Fibroblast of the aortic adventitia (primary cell): ENCODE results near the gene OVOL1. TPM values are rescaled to one million over a fixed set of nuclear protein-coding genes. Genes with fewer than 3 reads are reported as not detected.

Source experiments
- DNase-seq: peaks from one replicate; pipeline ENCODE4 v3.0.0-alpha.2; 2010; ENCODE audit warnings: low read depth
- H3K4me3 ChIP-seq: 2 replicates; pipeline ENCODE4 v1.5.1; 2011; ENCODE audit warnings: low read depth, mild to moderate bottlenecking, control low read depth, low read length, moderate library complexity
- CTCF ChIP-seq: IDR thresholded peaks from 2 replicates; pipeline ENCODE4 v1.5.1; 2011; ENCODE audit warnings: mild to moderate bottlenecking, low read length, control low read depth, inconsistent platforms; ENCODE audit not compliant: insufficient read depth
- total RNA-seq: library from RNA; depleted of rRNA; stranded (reverse); fragments of >200 nt; gene quantifications from 2 replicates; pipeline ENCODE4 v1.2.3, GENCODE V29; 2012; ENCODE audit warnings: low replicate concordance

Gene OVOL1
- total RNA-seq, 1 donor: not detected

- no peak for TF ChIP-seq CTCF
- DNase-seq: no peak
- no peak overlapping the region for H3K4me3 ChIP-seq
Observed at GRCh38 chr11:65791719-65792213, 4.9 kb downstream of the OVOL1 start.

- DNase-seq: no peak
- no peak for TF ChIP-seq CTCF
- H3K4me3 ChIP-seq: no peak overlapping the region
Observed at GRCh38 chr11:65792456-65792855, 5.6 kb downstream of the OVOL1 start.

GRCh38 chr11:65793144-65793581, 6.3 kb downstream of the OVOL1 start:
- DNase-seq: no peak
- TF ChIP-seq CTCF: no peak
- H3K4me3 ChIP-seq: no peak overlapping the region

- no peak for DNase-seq
- TF ChIP-seq CTCF: no peak
- H3K4me3 ChIP-seq: no peak overlapping the region
Observed at GRCh38 chr11:65793625-65794400, 7.0 kb downstream of the OVOL1 start.

GRCh38 chr11:65794570-65795510, 8.0 kb downstream of the OVOL1 start:
- no peak for TF ChIP-seq CTCF
- H3K4me3 ChIP-seq: no peak overlapping the region
- no peak for DNase-seq

GRCh38 chr11:65796726-65797601, 10.1 kb downstream of the OVOL1 start:
- TF ChIP-seq CTCF: no peak
- no peak for DNase-seq
- no peak overlapping the region for H3K4me3 ChIP-seq
